HG03457 (cell line): ENCODE results near the gene XYLT1.

Experiments used
- ATAC-seq: cut with Tn5 transposase; IDR thresholded peaks from one replicate; pipeline ENCODE4 v1.9.1; 2021; ENCODE audit warnings: moderate number of reproducible peaks; ENCODE audit not compliant: unreplicated experiment

XYLT1 gene

DNA sequence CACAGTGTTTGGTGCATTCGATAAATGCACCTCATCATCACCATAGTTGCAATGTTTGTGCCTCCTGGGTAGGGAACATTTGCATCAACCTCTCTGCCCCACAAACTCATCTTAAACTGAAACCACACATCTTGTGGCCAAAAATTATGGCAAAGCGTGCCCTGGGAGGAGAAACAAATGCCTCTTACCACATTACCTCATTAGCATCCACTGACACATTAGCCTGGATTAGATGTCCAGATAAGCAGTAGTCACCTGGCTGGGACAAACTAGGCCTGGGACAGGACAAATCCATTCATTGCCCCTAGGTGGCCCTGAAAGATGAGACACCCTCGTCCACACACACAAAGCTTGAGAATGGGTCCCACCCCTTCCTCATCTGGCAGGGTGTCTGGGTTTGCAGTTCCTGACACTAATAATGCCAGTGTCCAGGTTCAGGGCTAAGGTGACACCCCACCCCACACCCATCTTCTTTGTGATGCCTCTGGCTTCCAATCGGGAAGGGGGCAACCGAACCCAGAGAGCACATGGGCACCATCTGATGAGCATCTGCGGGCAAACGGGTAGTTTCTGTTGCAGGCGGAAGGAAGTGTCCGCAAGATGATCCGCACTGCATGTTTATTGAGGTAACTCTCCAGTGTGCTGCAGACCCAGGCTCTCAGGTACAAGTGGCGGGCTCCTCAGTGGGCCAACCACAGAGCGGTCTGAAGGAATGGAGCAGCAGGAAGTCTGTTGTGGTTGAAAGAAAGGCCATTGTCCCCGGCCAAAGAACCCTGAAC, 8.6 kb downstream of the XYLT1 start:
- ATAC-seq = no peak

- ATAC-seq = no peak
Measured at GRCh38 chr16:17460890-17461289, 9.9 kb downstream of the XYLT1 start.

DNA sequence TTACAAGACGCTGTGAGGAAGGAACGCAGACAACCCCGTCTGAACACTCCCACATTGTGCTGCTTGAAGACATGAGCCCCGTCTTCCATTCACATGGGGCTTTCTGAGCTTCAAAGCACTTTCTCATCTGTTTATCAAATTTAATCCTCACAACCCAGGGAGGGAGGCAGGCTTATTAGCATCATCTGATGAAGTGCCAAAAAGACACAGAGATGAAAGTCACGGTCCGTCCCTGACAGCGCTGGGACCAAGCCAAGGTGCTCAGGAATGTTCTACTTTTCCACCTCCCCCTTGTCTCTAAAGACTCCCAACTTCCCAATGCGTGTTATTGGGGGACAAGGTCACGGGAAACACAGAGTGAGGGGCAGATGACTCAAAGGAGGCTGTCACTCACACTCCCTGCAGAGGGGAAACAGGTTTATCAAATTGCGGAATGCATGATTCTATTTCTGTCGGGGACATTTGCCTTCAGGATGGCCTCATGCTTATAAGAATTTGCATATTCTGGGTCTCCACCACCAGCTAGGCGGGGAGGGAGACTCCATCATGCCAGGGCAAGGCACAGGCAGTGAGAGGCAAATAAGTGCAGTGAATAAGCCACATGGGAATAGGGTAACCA, 10.7 kb downstream of the XYLT1 start:
- ATAC-seq = no peak

GRCh38 chr16:17457997-17458396, 12.8 kb downstream of the XYLT1 start:
- ATAC-seq = no peak

DNA sequence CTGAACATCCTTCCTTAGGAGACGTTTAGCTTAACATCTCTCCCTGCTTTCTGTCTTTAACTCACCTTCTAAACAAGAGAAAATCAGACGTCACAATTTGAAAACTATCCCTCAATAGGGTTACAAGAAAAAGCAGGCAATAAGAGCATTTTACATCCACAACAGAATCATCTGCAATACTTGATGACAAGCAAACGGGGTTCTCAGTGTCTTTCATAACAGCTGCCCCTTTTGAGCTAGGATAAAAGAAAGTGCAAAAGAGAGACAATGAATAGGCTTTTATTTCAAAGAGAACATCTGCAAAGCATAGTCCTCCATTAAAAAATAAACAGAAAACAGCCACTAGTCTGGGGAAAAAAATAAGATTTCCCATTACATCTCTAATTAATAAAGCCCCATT, 13.2 kb downstream of the XYLT1 start:
- ATAC-seq = no peak

DNA sequence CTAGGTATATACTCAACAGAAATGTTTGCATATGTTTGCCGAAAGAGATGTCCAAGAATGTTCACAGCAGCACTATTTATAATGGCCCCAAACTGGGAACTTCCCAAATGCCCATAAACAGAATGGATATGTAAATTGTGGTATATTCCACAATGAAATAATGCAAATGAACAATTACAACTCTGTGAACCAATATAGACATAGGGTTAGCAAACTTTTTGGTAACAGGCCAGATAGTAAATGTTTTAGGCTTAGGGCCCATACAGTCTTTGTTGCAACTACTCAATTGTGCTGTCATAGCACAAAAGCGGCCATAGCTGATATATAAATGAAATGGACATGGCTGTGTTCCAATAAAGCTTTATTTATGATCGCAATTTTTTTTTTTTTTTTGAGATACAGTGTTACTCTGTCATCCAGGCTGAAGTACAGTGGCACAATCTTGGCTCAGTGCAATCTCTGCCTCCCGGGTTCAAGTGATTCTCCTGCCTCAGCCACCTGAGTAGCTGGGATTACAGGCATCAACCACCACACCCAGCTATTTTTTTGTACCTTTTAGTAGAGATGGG, 16.5 kb downstream of the XYLT1 start:
- ATAC-seq = no peak

GRCh38 chr16:17453364-17454038, 17.3 kb downstream of the XYLT1 start:
- ATAC-seq = no peak

GRCh38 chr16:17452922-17453321, 17.8 kb downstream of the XYLT1 start:
- ATAC-seq = no peak

GRCh38 chr16:17451843-17452242, 18.9 kb downstream of the XYLT1 start:
- no peak for ATAC-seq

GRCh38 chr16:17450291-17450690, 20.5 kb downstream of the XYLT1 start:
- ATAC-seq = no peak

GRCh38 chr16:17448640-17449638, 21.8 kb downstream of the XYLT1 start:
- no peak for ATAC-seq

DNA sequence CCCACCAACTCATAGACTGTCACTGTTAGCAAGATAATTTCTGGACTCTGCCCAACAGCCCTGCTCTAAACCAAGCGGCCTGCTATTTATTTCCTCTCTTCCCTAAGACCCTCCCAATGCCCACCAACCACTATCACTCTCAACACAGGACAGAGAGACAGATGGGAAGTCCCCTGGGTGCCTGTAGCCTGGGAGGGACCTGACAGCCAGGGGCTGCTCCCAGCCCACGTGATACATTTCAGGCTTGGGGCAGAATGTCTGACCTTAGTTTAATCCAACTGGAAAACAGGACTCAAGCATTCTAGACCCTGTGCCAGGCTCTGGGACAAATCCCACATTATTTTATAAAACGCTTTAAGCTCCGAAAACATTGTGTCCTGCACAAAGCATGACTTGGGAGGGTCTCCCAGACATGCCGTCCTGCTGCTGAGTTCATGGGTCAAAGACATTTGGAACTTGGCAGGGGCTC, 23.6 kb downstream of the XYLT1 start:
- ATAC-seq = no peak

- no peak for ATAC-seq
Measured at GRCh38 chr16:17446661-17447060, 24.1 kb downstream of the XYLT1 start.

DNA sequence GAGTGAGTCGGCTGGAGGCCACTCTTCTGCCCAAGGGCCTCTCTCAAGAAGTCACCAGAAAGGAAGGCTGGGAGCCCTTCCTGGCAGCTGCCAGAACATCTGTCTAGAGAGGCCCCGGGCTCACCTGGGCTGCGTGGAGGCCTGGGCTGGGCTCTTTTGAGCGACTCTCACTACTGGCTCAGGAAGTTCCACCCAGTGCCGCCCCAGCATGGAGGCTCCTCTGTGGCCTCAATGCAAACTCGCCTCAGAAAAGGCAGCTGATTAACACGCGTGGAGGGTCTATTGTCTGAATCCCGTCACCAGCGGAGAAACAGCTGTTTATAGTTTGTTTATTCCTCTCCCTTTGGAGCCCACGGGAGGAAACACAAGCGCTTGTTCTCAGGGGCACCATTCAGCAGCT, 25.3 kb downstream of the XYLT1 start:
- no peak for ATAC-seq

GRCh38 chr16:17444658-17445057, 26.1 kb downstream of the XYLT1 start:
- ATAC-seq = no peak

DNA sequence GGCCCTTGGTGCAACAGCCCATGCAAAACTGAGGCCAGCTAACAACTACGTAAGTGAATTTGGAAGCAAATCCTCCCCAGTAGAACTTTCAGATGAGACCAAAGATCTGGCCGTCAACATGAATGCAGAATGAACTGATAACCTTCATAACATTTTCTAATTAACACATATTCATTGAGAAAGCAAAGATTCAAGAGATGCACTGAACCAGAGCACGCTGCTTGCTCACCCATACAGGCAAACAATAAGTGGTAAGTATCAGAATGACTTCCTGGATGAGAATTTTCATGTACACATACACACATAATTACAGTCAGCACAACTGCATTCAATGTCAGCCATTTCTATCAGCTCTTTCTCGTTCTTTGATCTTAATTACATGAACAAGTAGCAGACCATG, 30.6 kb downstream of the XYLT1 start:
- ATAC-seq = no peak

DNA sequence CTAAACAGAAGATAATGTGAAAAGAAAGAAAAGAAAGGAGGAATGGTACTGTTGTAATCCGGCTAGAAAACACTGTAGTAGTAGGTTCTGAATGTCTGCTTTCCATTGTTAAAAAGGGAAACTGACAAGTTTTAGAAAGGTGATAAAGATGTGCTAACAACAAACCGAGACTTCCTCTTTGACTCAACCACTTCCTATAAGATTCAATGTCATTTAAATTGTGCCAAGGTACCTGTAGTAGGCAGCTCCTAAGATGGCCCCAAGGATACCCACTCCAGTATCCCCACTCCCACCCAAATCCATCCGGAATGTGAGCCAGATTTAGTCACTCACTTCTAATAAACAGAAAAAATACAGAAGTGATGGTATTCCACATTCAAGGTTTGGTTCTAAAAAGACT, 31.2 kb downstream of the XYLT1 start:
- no peak for ATAC-seq

GRCh38 chr16:17437981-17438380, 32.8 kb downstream of the XYLT1 start:
- no peak for ATAC-seq

GRCh38 chr16:17437127-17437720, 33.5 kb downstream of the XYLT1 start:
- ATAC-seq = no peak

GRCh38 chr16:17435318-17435717, 35.4 kb downstream of the XYLT1 start:
- no peak for ATAC-seq
